ENCODE results near the gene PEX3.

Gene PEX3

GRCh38 chr6:143450453-143451371 is at the start of gene PEX3, which contains the start of gene ADAT2:
Gene PEX3 (plus strand): TSS chr6:143450805. CDS start chr6:143451043, 238 bp downstream.
Gene ADAT2 (minus strand): TSS chr6:143450695. CDS start chr6:143450658, 37 bp downstream.
- Mint-ChIP-seq H3K9me3 (no peaks in the 10 kb centered on the region), H3K27ac (peak within 1 kb of the TSS; percentile 94), H3K27me3 (no peaks in the 10 kb centered on the region), H3K4me3 (peak within 1 kb of the TSS; percentile 94), H3K4me1 (peaks cover 26% of the 10 kb centered on the region), H3K36me3 (peaks cover 9% of the 10 kb centered on the region)
- ATAC-seq (ENCODE audit: low read depth) (peak; percentile 94), DNase-seq (ENCODE audit: low spot score in 2 of 2) (peak; percentile 94)

GRCh38 chr6:143401068-143401446 is 49.5 kb upstream of the PEX3 start:
- Mint-ChIP-seq H3K9me3 (no peaks in the 10 kb centered on the region), H3K4me3 (no peak overlapping the region), H3K4me1 (peaks cover 5% of the 10 kb centered on the region), H3K36me3 (no peaks in the 10 kb centered on the region), H3K27ac (no peak overlapping the region), H3K27me3 (no peaks in the 10 kb centered on the region)
- ATAC-seq (ENCODE audit: low read depth) (no peak), DNase-seq (ENCODE audit: low spot score in 2 of 2) (no peak)

GRCh38 chr6:143401636-143402370 is 48.8 kb upstream of the PEX3 start:
- no peaks in the 10 kb centered on the region for H3K36me3 Mint-ChIP-seq
- no peaks in the 10 kb centered on the region for H3K9me3 Mint-ChIP-seq
- H3K4me1 Mint-ChIP-seq = peaks cover 9% of the 10 kb centered on the region
- no peaks in the 10 kb centered on the region for H3K27me3 Mint-ChIP-seq
- DNase-seq (ENCODE audit: low spot score in 2 of 2) (no peak), ATAC-seq (ENCODE audit: low read depth) (no peak)
- no peak overlapping the region for H3K27ac Mint-ChIP-seq
- no peak overlapping the region for H3K4me3 Mint-ChIP-seq

GRCh38 chr6:143402721-143403336 is 47.8 kb upstream of the PEX3 start:
- Mint-ChIP-seq H3K27me3 (no peaks in the 10 kb centered on the region), H3K36me3 (no peaks in the 10 kb centered on the region), H3K27ac (no peak overlapping the region), H3K9me3 (no peaks in the 10 kb centered on the region), H3K4me3 (no peak overlapping the region), H3K4me1 (peaks cover 9% of the 10 kb centered on the region)
- ATAC-seq (ENCODE audit: low read depth) (no peak), DNase-seq (ENCODE audit: low spot score in 2 of 2) (no peak)

- no peak for ATAC-seq (ENCODE audit: low read depth)
- peaks cover 9% of the 10 kb centered on the region for H3K4me1 Mint-ChIP-seq
- no peaks in the 10 kb centered on the region for H3K36me3 Mint-ChIP-seq
- H3K4me3 Mint-ChIP-seq = no peak overlapping the region
- no peak for DNase-seq (ENCODE audit: low spot score in 2 of 2)
- no peaks in the 10 kb centered on the region for H3K27me3 Mint-ChIP-seq
- no peak overlapping the region for H3K27ac Mint-ChIP-seq
- H3K9me3 Mint-ChIP-seq = no peaks in the 10 kb centered on the region
Observed at GRCh38 chr6:143405373-143406154, 45.0 kb upstream of the PEX3 start.

- ATAC-seq (ENCODE audit: low read depth) (no peak), DNase-seq (ENCODE audit: low spot score in 2 of 2) (no peak)
- Mint-ChIP-seq H3K4me3 (no peak overlapping the region), H3K27me3 (no peaks in the 10 kb centered on the region), H3K4me1 (peaks cover 5% of the 10 kb centered on the region), H3K27ac (no peak overlapping the region), H3K9me3 (no peaks in the 10 kb centered on the region), H3K36me3 (no peaks in the 10 kb centered on the region)
Observed at GRCh38 chr6:143406673-143407072, 43.9 kb upstream of the PEX3 start.

GRCh38 chr6:143408151-143408786 is 42.3 kb upstream of the PEX3 start:
- Mint-ChIP-seq H3K9me3 (no peaks in the 10 kb centered on the region), H3K4me1 (peaks cover 5% of the 10 kb centered on the region), H3K36me3 (no peaks in the 10 kb centered on the region), H3K4me3 (no peak overlapping the region), H3K27me3 (no peaks in the 10 kb centered on the region), H3K27ac (no peak overlapping the region)
- no peak for ATAC-seq (ENCODE audit: low read depth)
- DNase-seq (ENCODE audit: low spot score in 2 of 2) = no peak

GRCh38 chr6:143408787-143409162 is 41.8 kb upstream of the PEX3 start:
- Mint-ChIP-seq H3K4me1 (peaks cover 5% of the 10 kb centered on the region), H3K36me3 (no peaks in the 10 kb centered on the region), H3K9me3 (no peaks in the 10 kb centered on the region), H3K27ac (no peak overlapping the region), H3K27me3 (no peaks in the 10 kb centered on the region), H3K4me3 (no peak overlapping the region)
- ATAC-seq (ENCODE audit: low read depth) = no peak
- DNase-seq (ENCODE audit: low spot score in 2 of 2) = no peak

- ATAC-seq (ENCODE audit: low read depth) (no peak), DNase-seq (ENCODE audit: low spot score in 2 of 2) (no peak)
- no peak overlapping the region for H3K27ac Mint-ChIP-seq
- no peaks in the 10 kb centered on the region for H3K36me3 Mint-ChIP-seq
- H3K4me3 Mint-ChIP-seq = no peak overlapping the region
- peaks cover 5% of the 10 kb centered on the region for H3K4me1 Mint-ChIP-seq
- no peaks in the 10 kb centered on the region for H3K27me3 Mint-ChIP-seq
- no peaks in the 10 kb centered on the region for H3K9me3 Mint-ChIP-seq
Observed at GRCh38 chr6:143410859-143411270, 39.7 kb upstream of the PEX3 start.

- no peak overlapping the region for H3K4me3 Mint-ChIP-seq
- peaks cover 2% of the 10 kb centered on the region for H3K36me3 Mint-ChIP-seq
- H3K9me3 Mint-ChIP-seq = no peaks in the 10 kb centered on the region
- H3K4me1 Mint-ChIP-seq = no peaks in the 10 kb centered on the region
- H3K27me3 Mint-ChIP-seq = no peaks in the 10 kb centered on the region
- no peak overlapping the region for H3K27ac Mint-ChIP-seq
- no peak for ATAC-seq (ENCODE audit: low read depth)
- DNase-seq (ENCODE audit: low spot score in 2 of 2) = no peak
Observed at GRCh38 chr6:143414769-143415168, 35.8 kb upstream of the PEX3 start.

GRCh38 chr6:143419526-143419925 is 31.1 kb upstream of the PEX3 start:
- no peak for ATAC-seq (ENCODE audit: low read depth)
- Mint-ChIP-seq H3K4me1 (no peaks in the 10 kb centered on the region), H3K27me3 (no peaks in the 10 kb centered on the region), H3K9me3 (no peaks in the 10 kb centered on the region), H3K36me3 (peaks cover 2% of the 10 kb centered on the region), H3K27ac (no peak overlapping the region), H3K4me3 (no peak overlapping the region)
- DNase-seq (ENCODE audit: low spot score in 2 of 2) = no peak

- no peaks in the 10 kb centered on the region for H3K27me3 Mint-ChIP-seq
- no peak overlapping the region for H3K27ac Mint-ChIP-seq
- no peaks in the 10 kb centered on the region for H3K9me3 Mint-ChIP-seq
- no peaks in the 10 kb centered on the region for H3K36me3 Mint-ChIP-seq
- DNase-seq (ENCODE audit: low spot score in 2 of 2) (no peak), ATAC-seq (ENCODE audit: low read depth) (no peak)
- H3K4me3 Mint-ChIP-seq = no peak overlapping the region
- no peaks in the 10 kb centered on the region for H3K4me1 Mint-ChIP-seq
Observed at GRCh38 chr6:143426026-143426425, 24.6 kb upstream of the PEX3 start.

- H3K9me3 Mint-ChIP-seq = no peaks in the 10 kb centered on the region
- peak; percentile 100 for ATAC-seq (ENCODE audit: low read depth)
- H3K27me3 Mint-ChIP-seq = no peaks in the 10 kb centered on the region
- H3K4me3 Mint-ChIP-seq = no peak overlapping the region
- peak overlapping the region; percentile 35 for H3K27ac Mint-ChIP-seq
- DNase-seq (ENCODE audit: low spot score in 2 of 2) = peak; percentile 62 to 66
- H3K4me1 Mint-ChIP-seq = no peaks in the 10 kb centered on the region
- peaks cover 3% of the 10 kb centered on the region for H3K36me3 Mint-ChIP-seq
Observed at GRCh38 chr6:143427109-143427817, 23.3 kb upstream of the PEX3 start.

Data from memory B cell (primary cell).